ENCODE data around the gene CAMKK1.

DNA sequence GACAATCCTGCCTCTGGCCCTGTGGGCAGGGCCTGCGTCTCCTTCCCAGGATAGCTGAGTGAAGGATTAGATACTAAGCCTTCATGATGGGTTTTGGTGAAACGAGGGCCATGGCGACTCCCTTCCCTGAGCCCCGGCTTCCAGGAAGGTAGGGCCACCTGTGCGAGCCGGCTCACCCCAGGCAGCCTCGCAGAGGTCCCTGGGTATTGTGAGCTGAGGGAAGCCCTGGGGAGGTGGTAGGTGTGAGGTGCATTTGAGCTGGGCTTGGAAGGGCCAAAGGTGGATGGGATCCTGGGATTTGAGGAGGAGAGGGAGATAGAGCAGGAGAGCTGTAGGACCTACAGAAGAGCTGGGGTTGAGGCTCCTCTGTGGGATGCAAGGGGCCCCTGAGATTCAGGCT lies 29.9 kb upstream of the CAMKK1 start:
- no peak for TF ChIP-seq EZH2 (IDR thresholded peaks at IDR 0.05; ENCODE audit: insufficient read depth, low read length)
- TF ChIP-seq, protein P1, sequence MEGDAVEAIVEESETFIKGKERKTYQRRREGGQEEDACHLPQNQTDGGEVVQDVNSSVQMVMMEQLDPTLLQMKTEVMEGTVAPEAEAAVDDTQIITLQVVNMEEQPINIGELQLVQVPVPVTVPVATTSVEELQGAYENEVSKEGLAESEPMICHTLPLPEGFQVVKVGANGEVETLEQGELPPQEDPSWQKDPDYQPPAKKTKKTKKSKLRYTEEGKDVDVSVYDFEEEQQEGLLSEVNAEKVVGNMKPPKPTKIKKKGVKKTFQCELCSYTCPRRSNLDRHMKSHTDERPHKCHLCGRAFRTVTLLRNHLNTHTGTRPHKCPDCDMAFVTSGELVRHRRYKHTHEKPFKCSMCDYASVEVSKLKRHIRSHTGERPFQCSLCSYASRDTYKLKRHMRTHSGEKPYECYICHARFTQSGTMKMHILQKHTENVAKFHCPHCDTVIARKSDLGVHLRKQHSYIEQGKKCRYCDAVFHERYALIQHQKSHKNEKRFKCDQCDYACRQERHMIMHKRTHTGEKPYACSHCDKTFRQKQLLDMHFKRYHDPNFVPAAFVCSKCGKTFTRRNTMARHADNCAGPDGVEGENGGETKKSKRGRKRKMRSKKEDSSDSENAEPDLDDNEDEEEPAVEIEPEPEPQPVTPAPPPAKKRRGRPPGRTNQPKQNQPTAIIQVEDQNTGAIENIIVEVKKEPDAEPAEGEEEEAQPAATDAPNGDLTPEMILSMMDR (IDR thresholded peaks at IDR 0.05; ENCODE audit: insufficient read depth, low read depth, low read length): no peak

Data from astrocyte (in vitro differentiated cells and primary cell).